Smooth muscle cell (in vitro differentiated cells): ENCODE results near the gene MTCH1. TPM values are rescaled to one million over a fixed set of nuclear protein-coding genes. Genes with fewer than 3 reads are reported as not detected.

Experiments used
- DNase-seq: peaks from one replicate; lab custom pipeline; 2025; ENCODE audit not compliant: unreplicated experiment; lab: John Stamatoyannopoulos, UW
- H2AFZ ChIP-seq: fragments of 200-600 bp; sonication (generic); 2 replicates; pipeline ENCODE4 v1.6.0; 2016; ENCODE audit warnings: antibody characterized with exemption, low read depth, mild to moderate bottlenecking
- H3F3A ChIP-seq: fragments of 200-600 bp; sonication (generic); 2 replicates; pipeline ENCODE4 v1.6.0; 2017; ENCODE audit warnings: antibody characterized with exemption, low read depth
- H3K27ac ChIP-seq: fragments of 200-600 bp; sonication (generic); 2 replicates; pipeline ENCODE4 v1.5.1; 2016; ENCODE audit warnings: low read depth, mild to moderate bottlenecking
- H3K27me3 ChIP-seq: fragments of 200-600 bp; sonication (generic); 2 replicates; pipeline ENCODE4 v1.6.1; 2016; ENCODE audit warnings: low read depth, mild to moderate bottlenecking
- H3K36me3 ChIP-seq: fragments of 200-600 bp; sonication (generic); 2 replicates; pipeline ENCODE4 v1.5.1; 2016; ENCODE audit warnings: low read depth
- H3K4me1 ChIP-seq: fragments of 200-600 bp; sonication (generic); 2 replicates; pipeline ENCODE4 v1.5.1; 2016; ENCODE audit warnings: low read depth
- H3K4me2 ChIP-seq: fragments of 200-600 bp; sonication (generic); 2 replicates; pipeline ENCODE4 v1.6.0; 2016; ENCODE audit warnings: mild to moderate bottlenecking
- H3K4me3 ChIP-seq: fragments of 200-600 bp; sonication (generic); 2 replicates; pipeline ENCODE4 v1.5.1; 2016; ENCODE audit warnings: mild to moderate bottlenecking
- H3K79me2 ChIP-seq: fragments of 200-600 bp; sonication (generic); 2 replicates; pipeline ENCODE4 v1.6.0; 2016; ENCODE audit warnings: low read depth, mild to moderate bottlenecking
- H3K9ac ChIP-seq: fragments of 200-600 bp; sonication (generic); 2 replicates; pipeline ENCODE4 v1.6.0; 2016; ENCODE audit warnings: low read depth
- H3K9me3 ChIP-seq: fragments of 200-600 bp; sonication (generic); replicated peaks from 2 replicates; pipeline ENCODE4 v1.5.1; 2016; ENCODE audit warnings: low read depth
- H4K20me1 ChIP-seq: fragments of 200-600 bp; sonication (generic); 2 replicates; pipeline ENCODE4 v1.6.0; 2016; ENCODE audit warnings: low read depth
- WGBS: methylation state at CpG from one replicate; pipeline ENCODE4 v1.1.7; 2016; ENCODE audit warnings: low lambda C conversion rate; 5-methylcytosine and 5-hydroxymethylcytosine counted together
- polyA plus RNA-seq: library from polyadenylated mRNA; unstranded; fragments of >200 nt; fragmentation: Nextera tagmentation; extraction: Ambion mirVana; gene quantifications from 2 replicates; pipeline ENCODE4 v1.2.1, GENCODE V29; 2016
- total RNA-seq: library from RNA; depleted of rRNA; stranded (reverse); fragments of >200 nt; gene quantifications from 2 replicates; pipeline ENCODE4 v1.2.3, GENCODE V29; 2014
- TF ChIP-seq, protein P1 (sequence below): fragments of 200-600 bp; sonication (generic); IDR thresholded peaks from 2 replicates; pipeline ENCODE4 v1.5.1; 2017; ENCODE audit warnings: borderline replicate concordance, mild to moderate bottlenecking, antibody characterized with exemption; ENCODE audit not compliant: insufficient read depth, poor library complexity, severe bottlenecking

Gene MTCH1
- total and polyA plus RNA-seq, 2 experiments from 2014 or later, result 200 to 517 TPM

DNA sequence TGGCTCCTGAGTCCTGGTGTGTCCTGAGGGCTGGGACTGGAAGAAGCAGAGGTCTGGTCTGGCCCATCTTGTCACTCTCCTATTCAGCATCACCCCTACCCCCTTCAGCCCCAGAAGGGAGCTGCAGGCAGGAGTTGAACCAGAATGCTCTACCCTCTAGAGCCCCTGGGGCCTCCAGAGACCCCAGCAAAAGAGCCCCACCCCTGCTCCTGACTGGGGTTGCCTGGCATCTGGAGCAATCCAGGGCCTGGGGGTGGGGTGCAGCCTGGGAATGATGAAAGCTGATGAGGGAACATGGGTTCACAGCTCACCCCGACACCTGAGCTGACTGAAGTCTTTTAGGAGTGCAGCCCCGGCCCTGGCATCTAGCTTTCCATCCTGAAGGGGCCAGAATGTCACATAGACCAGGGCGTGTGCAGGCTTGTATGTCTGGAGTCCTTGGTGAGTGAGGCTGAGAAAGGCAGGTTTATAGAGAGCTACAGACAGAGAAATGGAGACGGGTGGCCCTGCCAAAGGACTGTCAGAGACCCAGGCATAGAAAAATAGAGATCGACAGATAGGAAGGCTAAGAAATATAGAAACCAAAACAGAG, 31.7 kb upstream of the MTCH1 start:
- no peaks in the 10 kb centered on the region for H3K36me3 ChIP-seq
- no peaks in the 10 kb centered on the region for H3K4me1 ChIP-seq
- no peaks in the 10 kb centered on the region for H3F3A ChIP-seq
- H3K4me3 ChIP-seq, result no peak overlapping the region
- H3K27me3 ChIP-seq, result no peaks in the 10 kb centered on the region
- no peaks in the 10 kb centered on the region for H3K9me3 ChIP-seq
- 51% methylated on average over 5 of the region's 5 CpGs for WGBS
- peak overlapping the region; percentile 67 for H3K4me2 ChIP-seq
- no peak overlapping the region for H3K9ac ChIP-seq
- no peak for DNase-seq
- no peaks in the 10 kb centered on the region for H4K20me1 ChIP-seq
- TF ChIP-seq, protein P1, sequence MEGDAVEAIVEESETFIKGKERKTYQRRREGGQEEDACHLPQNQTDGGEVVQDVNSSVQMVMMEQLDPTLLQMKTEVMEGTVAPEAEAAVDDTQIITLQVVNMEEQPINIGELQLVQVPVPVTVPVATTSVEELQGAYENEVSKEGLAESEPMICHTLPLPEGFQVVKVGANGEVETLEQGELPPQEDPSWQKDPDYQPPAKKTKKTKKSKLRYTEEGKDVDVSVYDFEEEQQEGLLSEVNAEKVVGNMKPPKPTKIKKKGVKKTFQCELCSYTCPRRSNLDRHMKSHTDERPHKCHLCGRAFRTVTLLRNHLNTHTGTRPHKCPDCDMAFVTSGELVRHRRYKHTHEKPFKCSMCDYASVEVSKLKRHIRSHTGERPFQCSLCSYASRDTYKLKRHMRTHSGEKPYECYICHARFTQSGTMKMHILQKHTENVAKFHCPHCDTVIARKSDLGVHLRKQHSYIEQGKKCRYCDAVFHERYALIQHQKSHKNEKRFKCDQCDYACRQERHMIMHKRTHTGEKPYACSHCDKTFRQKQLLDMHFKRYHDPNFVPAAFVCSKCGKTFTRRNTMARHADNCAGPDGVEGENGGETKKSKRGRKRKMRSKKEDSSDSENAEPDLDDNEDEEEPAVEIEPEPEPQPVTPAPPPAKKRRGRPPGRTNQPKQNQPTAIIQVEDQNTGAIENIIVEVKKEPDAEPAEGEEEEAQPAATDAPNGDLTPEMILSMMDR, result no peak
- H3K27ac ChIP-seq, result no peak overlapping the region
- peak overlapping the region; percentile 96 for H2AFZ ChIP-seq
- H3K79me2 ChIP-seq, result no peaks in the 10 kb centered on the region

DNA sequence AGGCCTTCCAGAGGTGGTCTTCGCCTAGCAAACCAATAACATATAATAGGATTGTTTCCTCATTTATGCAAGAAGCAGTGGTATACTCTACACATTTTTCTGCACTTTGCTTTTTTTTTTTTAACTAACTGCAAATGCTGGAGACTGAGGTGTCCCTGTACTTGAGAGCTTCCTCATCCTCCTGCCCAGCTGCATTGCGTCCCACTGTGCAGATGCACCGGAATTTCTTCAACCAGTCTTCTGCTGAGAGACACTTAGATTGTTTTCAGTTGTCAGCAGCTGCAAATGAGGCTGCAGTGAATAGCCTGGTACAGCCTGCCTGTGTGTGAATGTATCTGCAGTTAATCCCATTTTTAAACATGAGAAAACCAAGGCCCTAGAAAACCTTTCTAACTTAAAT, 31.0 kb upstream of the MTCH1 start:
- TF ChIP-seq, protein P1, result no peak
- Histone ChIP-seq H3K4me1 (no peaks in the 10 kb centered on the region), H3K79me2 (no peaks in the 10 kb centered on the region), H4K20me1 (no peaks in the 10 kb centered on the region), H3K9ac (no peak overlapping the region), H3K27ac (no peak overlapping the region), H3K27me3 (no peaks in the 10 kb centered on the region), H3F3A (no peaks in the 10 kb centered on the region), H3K36me3 (no peaks in the 10 kb centered on the region), H3K4me3 (no peak overlapping the region), H3K4me2 (no peak overlapping the region), H2AFZ (peak overlapping the region; percentile 96), H3K9me3 (no peaks in the 10 kb centered on the region)
- WGBS, result 89% methylated on average over 3 of the region's 3 CpGs
- no peak for DNase-seq

DNA sequence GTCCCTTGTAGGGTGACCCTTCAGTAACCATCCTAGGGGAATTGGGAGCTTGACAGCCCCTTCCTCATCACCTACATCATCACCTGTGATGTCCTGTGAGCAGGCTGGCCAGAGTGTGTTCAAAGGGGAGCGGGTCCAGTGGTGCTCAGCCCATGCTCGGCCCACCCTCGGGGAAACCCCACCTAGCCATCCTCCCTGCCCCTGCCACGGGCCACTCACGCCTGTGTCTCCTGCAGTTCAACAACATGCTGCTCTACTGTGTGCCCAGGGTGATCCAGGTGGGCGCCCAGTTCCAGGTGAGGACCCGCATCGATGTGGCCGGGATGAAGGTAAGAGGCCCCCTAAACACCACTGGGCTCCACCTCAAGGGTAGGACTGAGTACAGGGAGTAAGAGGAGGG, 29.5 kb upstream of the MTCH1 start:
- Histone ChIP-seq H3F3A (no peaks in the 10 kb centered on the region), H3K9ac (no peak overlapping the region), H3K79me2 (no peaks in the 10 kb centered on the region), H3K4me3 (no peak overlapping the region), H2AFZ (no peak overlapping the region), H3K27ac (no peak overlapping the region), H4K20me1 (no peaks in the 10 kb centered on the region), H3K9me3 (no peaks in the 10 kb centered on the region), H3K27me3 (no peaks in the 10 kb centered on the region), H3K4me1 (no peaks in the 10 kb centered on the region), H3K36me3 (no peaks in the 10 kb centered on the region), H3K4me2 (no peak overlapping the region)
- TF ChIP-seq, protein P1, result no peak
- DNase-seq, result no peak
- 95% methylated on average over 9 of the region's 9 CpGs for WGBS

DNA sequence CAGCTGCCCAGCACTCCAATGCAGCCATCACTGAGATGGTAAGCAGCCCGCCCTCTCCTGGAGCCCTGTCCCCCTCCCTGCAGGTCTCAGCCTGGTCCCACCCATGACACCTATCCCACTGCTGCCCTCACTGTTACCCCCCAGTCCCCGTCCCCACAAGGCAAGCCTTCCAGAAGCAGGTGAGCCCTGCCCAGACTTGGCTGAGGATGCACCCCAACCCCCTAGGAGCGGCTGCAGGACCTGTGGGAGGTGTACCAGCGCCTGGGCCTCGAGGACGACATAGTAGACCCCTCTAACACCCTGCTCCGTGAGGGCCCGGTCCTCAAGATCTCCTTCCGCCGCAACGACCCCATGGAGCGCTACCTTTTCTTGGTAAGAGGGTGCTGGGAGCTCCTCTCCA, 28.7 kb upstream of the MTCH1 start:
- no peaks in the 10 kb centered on the region for H3K4me1 ChIP-seq
- TF ChIP-seq, protein P1, result no peak
- no peaks in the 10 kb centered on the region for H3K36me3 ChIP-seq
- no peak for DNase-seq
- H2AFZ ChIP-seq, result no peak overlapping the region
- no peak overlapping the region for H3K9ac ChIP-seq
- H3K9me3 ChIP-seq, result no peaks in the 10 kb centered on the region
- 97% methylated on average over 12 of the region's 12 CpGs for WGBS
- no peaks in the 10 kb centered on the region for H3F3A ChIP-seq
- no peaks in the 10 kb centered on the region for H3K79me2 ChIP-seq
- H3K27me3 ChIP-seq, result no peaks in the 10 kb centered on the region
- no peak overlapping the region for H3K4me3 ChIP-seq
- H4K20me1 ChIP-seq, result no peaks in the 10 kb centered on the region
- no peak overlapping the region for H3K27ac ChIP-seq
- no peak overlapping the region for H3K4me2 ChIP-seq
